ENCODE measurements around the gene ZBTB22. TPM values are rescaled to one million over a fixed set of nuclear protein-coding genes. Genes with fewer than 3 reads are reported as not detected.
"Not testable (repeated sequence)": the region's sequence is repeated elsewhere in the genome, so short reads cannot be mapped to it uniquely, and the experiment has no call there.

Gene ZBTB22
- polyA plus RNA-seq (16.5 and 30.0 TPM in 2 replicates), polyA minus RNA-seq (29.1 and 30.4 TPM in 2 replicates)

DNA sequence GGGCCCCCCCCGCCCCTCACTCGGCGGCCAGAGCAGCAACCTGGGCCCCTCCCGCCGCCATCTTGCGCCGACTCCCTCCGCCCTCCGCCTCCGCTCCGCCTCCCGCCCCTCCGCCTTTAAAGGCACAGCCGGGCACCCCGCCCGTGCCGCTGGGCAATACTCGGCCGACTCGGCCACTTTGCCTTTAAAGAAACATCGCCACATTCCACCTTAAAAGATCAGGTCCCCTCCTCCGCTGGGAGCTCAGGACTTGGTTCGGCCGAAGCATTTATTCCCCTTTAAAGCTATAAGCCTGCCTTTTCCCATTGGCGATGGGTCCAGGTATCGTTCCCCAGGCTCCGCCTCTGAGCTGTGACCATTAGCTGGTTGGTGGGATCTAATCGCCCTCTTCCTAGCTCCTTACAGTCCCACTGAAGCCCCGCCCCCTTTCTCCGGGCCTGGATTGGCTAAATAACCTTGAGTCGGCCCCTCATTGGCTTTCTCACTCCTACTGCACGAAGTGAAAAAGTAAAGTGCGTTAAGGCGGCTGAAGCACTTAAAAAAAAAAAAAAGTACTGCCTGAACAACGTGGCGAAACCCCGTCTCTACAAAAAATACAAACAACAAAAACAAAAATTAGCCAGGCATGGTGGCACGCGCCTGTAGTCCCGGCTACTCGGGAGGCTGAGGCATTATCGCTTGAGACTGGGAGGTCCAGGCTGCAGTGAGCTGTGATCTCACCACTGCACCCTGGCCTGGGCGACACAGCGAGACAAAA is at the start of gene ZBTB22:
TSS of gene ZBTB22 (minus strand) at position 76 of the 757 bp plus-strand sequence. CDS start 828 bp downstream, outside the sequence.
- Histone ChIP-seq H3K9me3 (ENCODE audit: low read length) (no peaks in the 10 kb centered on the region), H3K79me2 (replicated peaks; ENCODE audit: insufficient read depth, low read length) (peaks cover 19% of the 10 kb centered on the region), H3K4me3 (ENCODE audit: low read length) (peak within 1 kb of the TSS; percentile 70), H3K9ac (ENCODE audit: low read length) (peak within 1 kb of the TSS; percentile 68), H4K20me1 (ENCODE audit: insufficient read depth) (no peaks in the 10 kb centered on the region), H3F3A (ENCODE audit: insufficient read depth, low read length, poor library complexity, severe bottlenecking) (peaks cover 6% of the 10 kb centered on the region), H3K9me2 (ENCODE audit: insufficient read depth, low read length) (no peaks in the 10 kb centered on the region), H3K4me2 (ENCODE audit: low read length) (peak within 1 kb of the TSS; percentile 69), H3K36me3 (ENCODE audit: insufficient read depth, low read length) (peaks cover 4% of the 10 kb centered on the region), H3K27me3 (ENCODE audit: insufficient read depth, low read depth, low read length) (peaks cover 12% of the 10 kb centered on the region), H2AFZ (ENCODE audit: low read depth, low read length) (peak within 1 kb of the TSS; percentile 72), H3K27ac (ENCODE audit: low read length) (peak within 1 kb of the TSS; percentile 87)
- TF ChIP-seq, protein P1, sequence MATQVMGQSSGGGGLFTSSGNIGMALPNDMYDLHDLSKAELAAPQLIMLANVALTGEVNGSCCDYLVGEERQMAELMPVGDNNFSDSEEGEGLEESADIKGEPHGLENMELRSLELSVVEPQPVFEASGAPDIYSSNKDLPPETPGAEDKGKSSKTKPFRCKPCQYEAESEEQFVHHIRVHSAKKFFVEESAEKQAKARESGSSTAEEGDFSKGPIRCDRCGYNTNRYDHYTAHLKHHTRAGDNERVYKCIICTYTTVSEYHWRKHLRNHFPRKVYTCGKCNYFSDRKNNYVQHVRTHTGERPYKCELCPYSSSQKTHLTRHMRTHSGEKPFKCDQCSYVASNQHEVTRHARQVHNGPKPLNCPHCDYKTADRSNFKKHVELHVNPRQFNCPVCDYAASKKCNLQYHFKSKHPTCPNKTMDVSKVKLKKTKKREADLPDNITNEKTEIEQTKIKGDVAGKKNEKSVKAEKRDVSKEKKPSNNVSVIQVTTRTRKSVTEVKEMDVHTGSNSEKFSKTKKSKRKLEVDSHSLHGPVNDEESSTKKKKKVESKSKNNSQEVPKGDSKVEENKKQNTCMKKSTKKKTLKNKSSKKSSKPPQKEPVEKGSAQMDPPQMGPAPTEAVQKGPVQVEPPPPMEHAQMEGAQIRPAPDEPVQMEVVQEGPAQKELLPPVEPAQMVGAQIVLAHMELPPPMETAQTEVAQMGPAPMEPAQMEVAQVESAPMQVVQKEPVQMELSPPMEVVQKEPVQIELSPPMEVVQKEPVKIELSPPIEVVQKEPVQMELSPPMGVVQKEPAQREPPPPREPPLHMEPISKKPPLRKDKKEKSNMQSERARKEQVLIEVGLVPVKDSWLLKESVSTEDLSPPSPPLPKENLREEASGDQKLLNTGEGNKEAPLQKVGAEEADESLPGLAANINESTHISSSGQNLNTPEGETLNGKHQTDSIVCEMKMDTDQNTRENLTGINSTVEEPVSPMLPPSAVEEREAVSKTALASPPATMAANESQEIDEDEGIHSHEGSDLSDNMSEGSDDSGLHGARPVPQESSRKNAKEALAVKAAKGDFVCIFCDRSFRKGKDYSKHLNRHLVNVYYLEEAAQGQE (IDR thresholded peaks at IDR 0.05; ENCODE audit: borderline replicate concordance) = no peak
- TF ChIP-seq POLR2AphosphoS5 (IDR thresholded peaks at IDR 0.05) (peak; percentile 81), MXI1 (conservative IDR thresholded peaks at IDR 0.05; ENCODE audit: poor library complexity, severe bottlenecking) (peak; percentile 64), EZH2 (IDR thresholded peaks at IDR 0.05; ENCODE audit: borderline replicate concordance, insufficient read depth, low read length, poor library complexity, severe bottlenecking) (no peak), TAF1 (IDR thresholded peaks at IDR 0.05; ENCODE audit: low read depth) (peak; percentile 29), RAD21 (conservative IDR thresholded peaks at IDR 0.05) (no peak)

GRCh38 chr6:33367009-33367714 is 49.6 kb upstream of the ZBTB22 start:
- no peak overlapping the region for H2AFZ ChIP-seq (ENCODE audit: low read depth, low read length)
- TF ChIP-seq MXI1 (conservative IDR thresholded peaks at IDR 0.05; ENCODE audit: poor library complexity, severe bottlenecking) (no peak), EZH2 (IDR thresholded peaks at IDR 0.05; ENCODE audit: borderline replicate concordance, insufficient read depth, low read length, poor library complexity, severe bottlenecking) (no peak), SMC3 (conservative IDR thresholded peaks at IDR 0.05; ENCODE audit: poor library complexity) (no peak), TAF1 (IDR thresholded peaks at IDR 0.05; ENCODE audit: low read depth) (no peak), POLR2AphosphoS5 (IDR thresholded peaks at IDR 0.05) (no peak), EP300 (conservative IDR thresholded peaks at IDR 0.05; ENCODE audit: poor library complexity, severe bottlenecking) (no peak), RAD21 (conservative IDR thresholded peaks at IDR 0.05) (no peak)
- TF ChIP-seq, protein P1 (IDR thresholded peaks at IDR 0.05; ENCODE audit: borderline replicate concordance) = no peak
- TF ChIP-seq, protein P2, sequence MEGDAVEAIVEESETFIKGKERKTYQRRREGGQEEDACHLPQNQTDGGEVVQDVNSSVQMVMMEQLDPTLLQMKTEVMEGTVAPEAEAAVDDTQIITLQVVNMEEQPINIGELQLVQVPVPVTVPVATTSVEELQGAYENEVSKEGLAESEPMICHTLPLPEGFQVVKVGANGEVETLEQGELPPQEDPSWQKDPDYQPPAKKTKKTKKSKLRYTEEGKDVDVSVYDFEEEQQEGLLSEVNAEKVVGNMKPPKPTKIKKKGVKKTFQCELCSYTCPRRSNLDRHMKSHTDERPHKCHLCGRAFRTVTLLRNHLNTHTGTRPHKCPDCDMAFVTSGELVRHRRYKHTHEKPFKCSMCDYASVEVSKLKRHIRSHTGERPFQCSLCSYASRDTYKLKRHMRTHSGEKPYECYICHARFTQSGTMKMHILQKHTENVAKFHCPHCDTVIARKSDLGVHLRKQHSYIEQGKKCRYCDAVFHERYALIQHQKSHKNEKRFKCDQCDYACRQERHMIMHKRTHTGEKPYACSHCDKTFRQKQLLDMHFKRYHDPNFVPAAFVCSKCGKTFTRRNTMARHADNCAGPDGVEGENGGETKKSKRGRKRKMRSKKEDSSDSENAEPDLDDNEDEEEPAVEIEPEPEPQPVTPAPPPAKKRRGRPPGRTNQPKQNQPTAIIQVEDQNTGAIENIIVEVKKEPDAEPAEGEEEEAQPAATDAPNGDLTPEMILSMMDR (IDR thresholded peaks at IDR 0.05; ENCODE audit: poor library complexity, severe bottlenecking) = no peak
- no peaks in the 10 kb centered on the region for H3K36me3 ChIP-seq (ENCODE audit: insufficient read depth, low read length)
- H3K27me3 ChIP-seq (ENCODE audit: insufficient read depth, low read depth, low read length) = no peaks in the 10 kb centered on the region
- no peak overlapping the region for H3K4me3 ChIP-seq (ENCODE audit: low read length)
- no peaks in the 10 kb centered on the region for H3K9me2 ChIP-seq (ENCODE audit: insufficient read depth, low read length)
- H3F3A ChIP-seq (ENCODE audit: insufficient read depth, low read length, poor library complexity, severe bottlenecking) = no peaks in the 10 kb centered on the region
- H4K20me1 ChIP-seq (ENCODE audit: insufficient read depth) = no peaks in the 10 kb centered on the region
- no peak overlapping the region for H3K4me2 ChIP-seq (ENCODE audit: low read length)
- H3K9ac ChIP-seq (ENCODE audit: low read length) = no peak overlapping the region
- no peaks in the 10 kb centered on the region for H3K9me3 ChIP-seq (ENCODE audit: low read length)
- H3K27ac ChIP-seq (ENCODE audit: low read length) = no peak overlapping the region
- H3K79me2 ChIP-seq (replicated peaks; ENCODE audit: insufficient read depth, low read length) = no peaks in the 10 kb centered on the region

DNA sequence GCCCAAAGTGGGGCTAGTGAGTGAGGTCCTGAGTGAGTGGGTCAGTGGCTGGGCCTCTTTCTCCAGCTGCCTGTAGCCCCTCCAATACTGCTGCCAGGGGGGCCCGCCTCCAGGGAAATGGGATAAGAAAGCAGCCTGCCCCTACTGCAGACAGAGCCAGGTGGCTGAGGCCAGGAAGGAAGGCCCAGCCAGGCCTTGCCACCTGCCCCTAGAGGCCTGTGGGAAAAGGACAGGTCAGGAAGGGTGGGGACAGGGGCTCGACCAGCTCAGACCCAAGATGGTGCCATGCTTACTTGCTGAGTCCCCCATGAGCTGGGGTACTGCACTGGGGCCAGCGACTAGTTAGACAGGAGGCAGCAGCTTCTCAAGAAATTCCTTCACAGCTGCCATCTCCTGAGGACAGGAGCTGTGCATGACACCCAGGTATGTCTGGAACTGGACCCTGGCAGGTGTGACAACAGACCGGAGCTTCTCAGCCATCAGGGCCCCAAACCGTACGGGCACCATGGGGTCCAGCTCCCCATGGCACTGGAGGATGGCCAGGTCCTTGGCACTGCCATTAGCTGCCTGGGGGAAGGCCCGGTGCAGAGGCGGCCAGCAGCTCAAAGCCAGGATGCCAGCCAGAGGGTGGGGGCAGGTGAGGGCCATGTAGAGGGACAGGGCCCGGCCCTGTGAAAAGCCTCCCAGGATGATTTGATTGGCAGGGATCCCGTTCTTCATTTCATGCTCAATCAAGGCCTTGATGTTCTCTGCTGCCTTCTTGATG is 47.8 kb upstream of the ZBTB22 start:
- not testable (repeated sequence) for H3K9me3 ChIP-seq (ENCODE audit: low read length); H3K4me3 ChIP-seq (ENCODE audit: low read length); H3K36me3 ChIP-seq (ENCODE audit: insufficient read depth, low read length); H2AFZ ChIP-seq (ENCODE audit: low read depth, low read length); H3K79me2 ChIP-seq (replicated peaks; ENCODE audit: insufficient read depth, low read length); H4K20me1 ChIP-seq (ENCODE audit: insufficient read depth); H3K9ac ChIP-seq (ENCODE audit: low read length); H3K9me2 ChIP-seq (ENCODE audit: insufficient read depth, low read length); H3K27ac ChIP-seq (ENCODE audit: low read length); H3K27me3 ChIP-seq (ENCODE audit: insufficient read depth, low read depth, low read length); H3K4me2 ChIP-seq (ENCODE audit: low read length); H3F3A ChIP-seq (ENCODE audit: insufficient read depth, low read length, poor library complexity, severe bottlenecking)
